NB4 (cell line): ENCODE measurements around the gene CMYA5.

ENCODE experiments used
- MYC ChIP-seq: IDR thresholded peaks from 2 replicates; pipeline ENCODE4 v1.6.1; 2011; ENCODE audit warnings: low read depth, low read length
- POLR2A ChIP-seq: IDR thresholded peaks from 2 replicates; pipeline ENCODE4 v1.6.1; 2011; ENCODE audit warnings: mild to moderate bottlenecking; ENCODE audit not compliant: insufficient read length; ENCODE audit errors: extremely low read depth
- TF ChIP-seq, protein P1 (sequence below): IDR thresholded peaks from one replicate; pipeline ENCODE4 v1.5.1; 2012; ENCODE audit warnings: low read depth, low read length
- TF ChIP-seq, protein P2 (sequence below): IDR thresholded peaks from 2 replicates; pipeline ENCODE4 v1.6.1; 2011; ENCODE audit warnings: low read depth, low read length

DNA sequence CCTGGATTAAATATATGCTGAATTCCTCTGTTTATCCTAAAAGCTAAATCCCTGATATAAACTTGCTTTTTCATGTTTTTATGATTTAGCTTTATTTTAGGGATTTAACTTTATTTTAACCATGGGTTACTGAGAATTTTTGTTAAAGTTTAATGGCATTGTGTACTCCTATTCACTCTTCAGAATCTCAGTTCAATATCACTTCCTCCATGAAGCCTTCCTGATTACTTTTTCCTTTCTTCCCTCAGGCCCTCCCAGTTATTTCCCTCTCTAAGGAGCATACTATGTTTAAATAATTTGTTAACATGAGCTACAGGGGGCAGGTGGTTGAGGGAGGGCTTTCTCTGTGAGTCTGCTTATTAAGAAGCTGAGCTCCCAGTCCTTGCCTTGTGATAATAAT, 151.5 kb downstream of the CMYA5 start:
- TF ChIP-seq, protein P1, sequence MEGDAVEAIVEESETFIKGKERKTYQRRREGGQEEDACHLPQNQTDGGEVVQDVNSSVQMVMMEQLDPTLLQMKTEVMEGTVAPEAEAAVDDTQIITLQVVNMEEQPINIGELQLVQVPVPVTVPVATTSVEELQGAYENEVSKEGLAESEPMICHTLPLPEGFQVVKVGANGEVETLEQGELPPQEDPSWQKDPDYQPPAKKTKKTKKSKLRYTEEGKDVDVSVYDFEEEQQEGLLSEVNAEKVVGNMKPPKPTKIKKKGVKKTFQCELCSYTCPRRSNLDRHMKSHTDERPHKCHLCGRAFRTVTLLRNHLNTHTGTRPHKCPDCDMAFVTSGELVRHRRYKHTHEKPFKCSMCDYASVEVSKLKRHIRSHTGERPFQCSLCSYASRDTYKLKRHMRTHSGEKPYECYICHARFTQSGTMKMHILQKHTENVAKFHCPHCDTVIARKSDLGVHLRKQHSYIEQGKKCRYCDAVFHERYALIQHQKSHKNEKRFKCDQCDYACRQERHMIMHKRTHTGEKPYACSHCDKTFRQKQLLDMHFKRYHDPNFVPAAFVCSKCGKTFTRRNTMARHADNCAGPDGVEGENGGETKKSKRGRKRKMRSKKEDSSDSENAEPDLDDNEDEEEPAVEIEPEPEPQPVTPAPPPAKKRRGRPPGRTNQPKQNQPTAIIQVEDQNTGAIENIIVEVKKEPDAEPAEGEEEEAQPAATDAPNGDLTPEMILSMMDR: no peak
- TF ChIP-seq POLR2A: no peak
- TF ChIP-seq, protein P2, sequence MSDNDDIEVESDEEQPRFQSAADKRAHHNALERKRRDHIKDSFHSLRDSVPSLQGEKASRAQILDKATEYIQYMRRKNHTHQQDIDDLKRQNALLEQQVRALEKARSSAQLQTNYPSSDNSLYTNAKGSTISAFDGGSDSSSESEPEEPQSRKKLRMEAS: no peak
- TF ChIP-seq MYC: no peak
